H1 (cell line): ENCODE measurements around the gene MROH7. TPM values are rescaled to one million over a fixed set of nuclear protein-coding genes. Genes with fewer than 3 reads are reported as not detected.

ENCODE experiments used
- CBX8 ChIP-seq: fragments of 300-800, 300-1000 bp; sonication (generic); IDR thresholded peaks from 2 replicates; pipeline ENCODE4 v1.7.1; 2016; ENCODE audit warnings: low read depth, low read length, borderline replicate concordance
- CEBPB ChIP-seq: IDR thresholded peaks from 2 replicates; pipeline ENCODE4 v1.6.1; 2012; ENCODE audit warnings: low read depth, low read length
- CTBP2 ChIP-seq: IDR thresholded peaks from 2 replicates; pipeline ENCODE4 v1.7.0; 2011; ENCODE audit warnings: borderline replicate concordance, mild to moderate bottlenecking, moderate library complexity, mixed read lengths, low read length; ENCODE audit not compliant: insufficient read depth, insufficient read length
- FOSL1 ChIP-seq: IDR thresholded peaks from 2 replicates; pipeline ENCODE4 v1.6.1; 2011; ENCODE audit warnings: mild to moderate bottlenecking, low read depth, low read length, moderate library complexity; ENCODE audit not compliant: insufficient read depth
- HDAC2 ChIP-seq, 2 experiments: fragments of 300-600 bp in 1 of 2; sonication (generic) in 1 of 2; IDR thresholded peaks; 2 replicates each; pipeline ENCODE4 v1.6.1; 2011 to 2012; ENCODE audit warnings: low read depth in 2 of 2, low read length in 2 of 2, mild to moderate bottlenecking in 2 of 2, moderate library complexity in 2 of 2, borderline replicate concordance in 1 of 2, inconsistent platforms in 1 of 2
- JUND ChIP-seq: IDR thresholded peaks from 2 replicates; pipeline ENCODE4 v1.6.1; 2011; ENCODE audit warnings: mild to moderate bottlenecking, improper control_type of control experiment, low read length
- KDM1A ChIP-seq: fragments of 200-600, 300-600 bp; sonication (generic); IDR thresholded peaks from 2 replicates; pipeline ENCODE4 v1.7.1; 2016; ENCODE audit warnings: mild to moderate bottlenecking, low read length, borderline replicate concordance
- KDM5A ChIP-seq: fragments of 200-600 bp; IDR thresholded peaks from 2 replicates; pipeline ENCODE4 v1.7.1; 2012; ENCODE audit warnings: mild to moderate bottlenecking, low read length, inconsistent platforms, mixed read lengths
- MAFK ChIP-seq: IDR thresholded peaks from 2 replicates; pipeline ENCODE4 v1.6.1; 2012; ENCODE audit warnings: low read depth, mild to moderate bottlenecking, improper control_type of control experiment, low read length
- POU5F1 ChIP-seq: IDR thresholded peaks from 2 replicates; pipeline ENCODE4 v1.6.1; 2011; ENCODE audit warnings: low read depth, mild to moderate bottlenecking, low read length, moderate library complexity
- RFX5 ChIP-seq: IDR thresholded peaks from 2 replicates; pipeline ENCODE4 v1.6.1; 2011; ENCODE audit warnings: low read depth, low read length, improper control_type of control experiment, borderline replicate concordance
- RNF2 ChIP-seq: fragments of 200-900, 300-1000 bp; sonication (generic); IDR thresholded peaks from 2 replicates; pipeline ENCODE4 v1.7.1; 2016; ENCODE audit warnings: borderline replicate concordance, low read depth, mild to moderate bottlenecking, antibody characterized with exemption, low read length; ENCODE audit not compliant: poor library complexity, severe bottlenecking; ENCODE audit errors: missing control alignments
- SAP30 ChIP-seq: fragments of 300-600 bp; sonication (generic); IDR thresholded peaks from 2 replicates; pipeline ENCODE4 v1.7.1; 2012; ENCODE audit warnings: low read length, moderate library complexity, mild to moderate bottlenecking, inconsistent platforms; ENCODE audit not compliant: insufficient read depth, insufficient replicate concordance
- SIX5 ChIP-seq: IDR thresholded peaks from 2 replicates; pipeline ENCODE4 v1.6.1; 2011; ENCODE audit warnings: mild to moderate bottlenecking, low read depth, low read length
- SP1 ChIP-seq: IDR thresholded peaks from 2 replicates; pipeline ENCODE4 v1.6.1; 2011; ENCODE audit warnings: low read depth, low read length
- SRF ChIP-seq: IDR thresholded peaks from 2 replicates; pipeline ENCODE4 v1.6.1; 2011; ENCODE audit warnings: mild to moderate bottlenecking, low read depth, low read length, moderate library complexity
- TAF1 ChIP-seq: IDR thresholded peaks from 2 replicates; pipeline ENCODE4 v1.6.1; 2011; ENCODE audit warnings: mild to moderate bottlenecking, low read depth, low read length
- ZNF274 ChIP-seq: IDR thresholded peaks from 2 replicates; pipeline ENCODE4 v1.7.0; 2012; ENCODE audit warnings: low read length, borderline replicate concordance; ENCODE audit errors: extremely low read depth
- polyA plus RNA-seq, 7 experiments: library from polyadenylated mRNA; depleted of rRNA in 3 of 7; stranded (reverse) in 5 of 7; unstranded in 2 of 7; fragments of >200 nt in 5 of 7; fragments of 200-250 nt in 2 of 7; gene quantifications; 1 replicate in 5 of 7; 2 replicates in 1 of 7; 4 replicates in 1 of 7; pipeline versions ENCODE4 v1.2.1 to v1.2.3, GENCODE V29; 2011 to 2013; ENCODE audit warnings: missing spikeins in 2 of 7, mixed read lengths in 2 of 7
- total RNA-seq: library from RNA; stranded (reverse); fragmentation: NEBNext Ultra II Directional; extraction: Animal tissue kit (Norgen Biotek cat#: 25700); gene quantifications from 2 replicates; pipeline ENCODE4 v1.2.1, GENCODE V29; 2021
- TF ChIP-seq, protein P1 (sequence below): IDR thresholded peaks from 2 replicates; pipeline ENCODE4 v1.6.1; 2012; ENCODE audit warnings: inconsistent platforms
- TF ChIP-seq, protein P2 (sequence below), 3 experiments: IDR thresholded peaks; 1 replicate in 2 of 3; 2 replicates in 1 of 3; pipeline versions ENCODE4 v1.5.1 to v1.6.1; 2011; ENCODE audit warnings: low read length in 3 of 3, mild to moderate bottlenecking in 3 of 3, inconsistent platforms in 2 of 3, low read depth in 1 of 3, moderate library complexity in 1 of 3; ENCODE audit not compliant: insufficient read depth in 1 of 3; ENCODE audit errors: control extremely low read depth in 1 of 3

MROH7 gene
- total and polyA plus RNA-seq, 2 of the 8 experiments (the other 6 are each of a cell fraction or from before 2014, with no cell fraction given), result 0.07 to 0.20 TPM

DNA sequence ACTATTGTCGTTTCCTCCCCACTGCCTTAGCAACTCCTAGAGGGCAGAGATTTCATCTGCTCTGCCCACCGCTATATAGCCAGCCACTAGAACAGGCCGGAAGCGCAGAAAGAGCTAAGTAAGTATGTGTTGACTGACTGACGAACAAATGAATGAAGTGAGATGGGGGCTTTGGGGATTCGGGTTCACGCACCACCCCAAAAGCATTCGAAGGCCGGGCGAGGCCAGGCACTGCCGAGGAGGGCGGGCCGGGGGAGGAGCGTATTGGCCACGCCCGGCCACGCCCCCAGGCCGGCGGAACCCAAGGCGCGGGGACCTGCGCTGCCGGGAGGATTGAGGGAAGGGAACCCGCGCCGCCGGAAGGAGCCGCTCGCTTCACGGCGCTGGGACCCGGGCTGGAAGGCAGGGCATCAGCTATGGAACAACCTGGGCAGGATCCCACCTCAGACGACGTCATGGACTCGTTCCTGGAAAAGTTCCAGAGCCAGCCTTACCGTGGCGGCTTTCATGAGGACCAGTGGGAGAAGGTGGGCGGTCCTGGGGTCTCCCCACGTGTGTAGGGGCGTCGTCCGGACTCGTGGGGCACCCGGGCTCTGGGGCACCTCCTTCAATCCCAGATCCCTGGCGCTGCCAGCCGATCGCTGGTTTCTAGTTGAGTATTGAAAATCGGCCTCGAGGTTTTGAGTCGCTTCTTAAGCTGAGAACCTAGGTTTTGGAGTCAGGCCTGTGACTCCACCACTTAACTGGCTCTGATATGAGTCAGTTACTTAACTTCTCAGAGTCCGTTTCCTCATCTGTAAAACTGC, 74.1 kb downstream of the MROH7 start, which contains the start of gene TTC4 (continued):
- TF ChIP-seq MAFK (no peak), POU5F1 (no peak), TAF1 (peak; percentile 95), SAP30 (no peak), HDAC2 (IDR thresholded peaks at IDR 0.05; ENCODE audit: borderline replicate concordance in 1 of 2, low read depth in 2 of 2, low read length in 2 of 2) (peak in 1 of 2 experiments; percentile 32; a peak in 1 of 4 replicates), RFX5 (no peak), CTBP2 (no peak), SIX5 (peak; percentile 24; the same call in 1 of the 2 replicates), CEBPB (no peak), KDM5A (peak; percentile 78), JUND (peak; percentile 38), FOSL1 (no peak), CBX8 (no peak), SP1 (peak; percentile 92), SRF (no peak), RNF2 (no peak), ZNF274 (no peak), KDM1A (no peak)
- TF ChIP-seq, protein P1, sequence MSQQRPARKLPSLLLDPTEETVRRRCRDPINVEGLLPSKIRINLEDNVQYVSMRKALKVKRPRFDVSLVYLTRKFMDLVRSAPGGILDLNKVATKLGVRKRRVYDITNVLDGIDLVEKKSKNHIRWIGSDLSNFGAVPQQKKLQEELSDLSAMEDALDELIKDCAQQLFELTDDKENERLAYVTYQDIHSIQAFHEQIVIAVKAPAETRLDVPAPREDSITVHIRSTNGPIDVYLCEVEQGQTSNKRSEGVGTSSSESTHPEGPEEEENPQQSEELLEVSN, result no peak
- TF ChIP-seq, protein P2, sequence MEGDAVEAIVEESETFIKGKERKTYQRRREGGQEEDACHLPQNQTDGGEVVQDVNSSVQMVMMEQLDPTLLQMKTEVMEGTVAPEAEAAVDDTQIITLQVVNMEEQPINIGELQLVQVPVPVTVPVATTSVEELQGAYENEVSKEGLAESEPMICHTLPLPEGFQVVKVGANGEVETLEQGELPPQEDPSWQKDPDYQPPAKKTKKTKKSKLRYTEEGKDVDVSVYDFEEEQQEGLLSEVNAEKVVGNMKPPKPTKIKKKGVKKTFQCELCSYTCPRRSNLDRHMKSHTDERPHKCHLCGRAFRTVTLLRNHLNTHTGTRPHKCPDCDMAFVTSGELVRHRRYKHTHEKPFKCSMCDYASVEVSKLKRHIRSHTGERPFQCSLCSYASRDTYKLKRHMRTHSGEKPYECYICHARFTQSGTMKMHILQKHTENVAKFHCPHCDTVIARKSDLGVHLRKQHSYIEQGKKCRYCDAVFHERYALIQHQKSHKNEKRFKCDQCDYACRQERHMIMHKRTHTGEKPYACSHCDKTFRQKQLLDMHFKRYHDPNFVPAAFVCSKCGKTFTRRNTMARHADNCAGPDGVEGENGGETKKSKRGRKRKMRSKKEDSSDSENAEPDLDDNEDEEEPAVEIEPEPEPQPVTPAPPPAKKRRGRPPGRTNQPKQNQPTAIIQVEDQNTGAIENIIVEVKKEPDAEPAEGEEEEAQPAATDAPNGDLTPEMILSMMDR (IDR thresholded peaks at IDR 0.05; ENCODE audit: control extremely low read depth in 1 of 3, insufficient read depth in 1 of 3, low read depth in 1 of 3, low read length in 3 of 3), result no peak
